HG02885 (cell line): ENCODE results near the gene SYP.

ENCODE experiments used
- ATAC-seq: cut with Tn5 transposase; IDR thresholded peaks from one replicate; pipeline ENCODE4 v1.9.1; 2021; ENCODE audit warnings: mild to moderate bottlenecking; ENCODE audit not compliant: unreplicated experiment, poor library complexity

SYP gene

GRCh38 chrX:49225858-49226257, 25.9 kb upstream of the SYP start:
- ATAC-seq = no peak

- no peak for ATAC-seq
Observed at GRCh38 chrX:49221868-49222267, 21.9 kb upstream of the SYP start.

- no peak for ATAC-seq
Observed at GRCh38 chrX:49220100-49220499, 20.1 kb upstream of the SYP start.

DNA sequence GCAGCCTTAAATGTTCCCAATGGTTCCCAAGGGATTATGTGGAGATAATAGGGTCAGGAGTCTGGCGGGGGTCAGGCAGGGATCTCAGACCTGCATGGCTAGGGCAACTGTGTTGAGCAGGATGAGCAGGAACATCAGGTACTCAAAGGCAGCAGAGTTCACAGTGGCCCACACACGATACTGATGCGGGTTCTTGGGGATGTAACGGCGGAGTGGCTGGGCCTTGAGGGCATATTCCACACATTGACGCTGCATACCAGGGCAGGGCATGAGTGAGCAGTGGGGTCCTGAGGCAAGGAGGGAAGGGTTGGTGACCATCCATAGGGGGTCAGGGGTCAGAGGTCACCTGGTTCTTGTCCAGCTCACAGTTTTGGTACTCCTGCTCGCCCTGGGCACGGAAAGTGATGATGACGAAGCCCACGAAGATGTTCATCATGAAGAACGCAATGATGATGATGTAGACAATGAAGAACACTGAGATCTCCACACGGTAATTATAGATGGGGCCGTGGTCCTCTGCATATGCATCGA, 15.1 kb upstream of the SYP start:
- ATAC-seq = no peak

DNA sequence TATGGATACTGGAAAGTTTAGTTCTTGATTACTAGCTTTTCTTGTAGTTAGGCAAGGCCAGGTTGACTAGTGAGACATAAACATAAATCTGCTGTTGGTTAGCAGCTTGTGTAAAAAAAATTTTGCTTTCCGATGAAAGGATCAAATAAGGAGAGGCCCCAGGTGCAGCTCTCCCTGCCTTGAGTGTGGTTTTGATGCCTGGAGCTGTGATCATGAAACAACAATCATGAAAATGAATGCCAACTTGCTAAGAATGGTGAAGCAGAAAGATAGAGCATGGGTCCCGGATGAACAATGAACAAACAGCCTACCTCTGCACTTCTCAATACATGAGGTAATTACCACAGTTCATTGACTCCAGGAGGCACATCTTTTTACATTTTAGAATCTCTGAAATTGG, 14.4 kb upstream of the SYP start:
- ATAC-seq = no peak

DNA sequence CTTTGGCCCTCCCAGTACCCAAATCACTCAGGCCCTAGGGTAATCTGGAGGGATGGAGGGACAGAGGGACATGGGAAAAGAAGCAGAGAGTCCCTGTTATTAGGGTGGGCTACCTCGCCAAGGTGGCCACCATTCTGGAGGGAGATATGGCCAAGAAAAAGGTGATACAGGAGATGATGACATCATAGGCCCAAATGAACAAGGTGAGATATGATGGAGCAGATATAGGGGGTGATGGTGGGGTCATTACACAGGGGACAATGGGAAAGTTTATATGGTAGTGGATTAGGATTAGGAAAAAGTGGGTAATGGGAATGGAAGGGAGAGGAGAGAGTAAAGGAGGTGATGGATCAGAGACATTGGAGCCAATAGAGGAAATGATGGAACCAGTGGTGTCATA, 12.9 kb upstream of the SYP start:
- ATAC-seq = no peak

GRCh38 chrX:49212209-49212608, 12.2 kb upstream of the SYP start:
- no peak for ATAC-seq

DNA sequence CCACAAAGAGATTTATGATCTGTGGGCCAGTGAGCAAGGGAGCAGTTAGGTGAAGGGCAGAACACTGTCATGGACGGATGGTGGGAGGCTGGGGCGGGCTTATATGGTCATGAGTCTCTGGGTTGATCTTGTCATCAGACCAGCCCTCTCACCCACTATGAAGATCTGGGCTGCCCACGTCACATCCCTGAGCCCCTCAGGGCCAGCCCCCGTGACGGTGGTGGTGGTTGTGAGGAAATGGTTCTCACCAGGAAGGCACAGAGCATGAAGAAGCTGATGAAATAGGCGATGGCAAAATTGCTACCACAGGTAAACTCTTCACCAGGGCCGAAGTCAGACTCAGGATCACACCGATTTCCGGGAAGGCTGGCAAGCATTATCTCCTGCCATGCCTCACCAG, 11.1 kb upstream of the SYP start:
- no peak for ATAC-seq

GRCh38 chrX:49210406-49210805, 10.4 kb upstream of the SYP start:
- ATAC-seq = no peak

- ATAC-seq = no peak
Observed at GRCh38 chrX:49209434-49210251, 9.7 kb upstream of the SYP start.

DNA sequence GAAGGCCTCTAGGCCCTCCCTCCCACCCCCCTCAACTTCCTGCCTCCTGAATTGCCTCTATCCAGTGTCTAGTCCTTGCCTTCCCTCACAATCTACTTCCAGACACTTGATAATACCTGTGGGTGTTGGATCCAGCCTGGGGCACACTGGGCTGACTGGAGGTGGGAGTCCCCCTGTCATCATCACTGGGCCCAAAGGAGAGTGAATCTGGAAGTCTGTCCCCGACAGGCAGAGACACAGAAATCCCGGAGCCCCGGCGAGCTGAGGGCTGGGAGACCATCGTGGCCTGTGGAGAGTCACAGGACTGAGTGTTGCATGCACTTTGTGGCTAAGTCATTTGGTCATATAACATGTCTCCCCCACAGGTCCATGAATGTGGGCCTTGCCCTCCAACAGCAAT, 8.4 kb upstream of the SYP start:
- ATAC-seq = no peak

- ATAC-seq = no peak
Observed at GRCh38 chrX:49206543-49206942, 6.5 kb upstream of the SYP start.

- no peak for ATAC-seq
Observed at GRCh38 chrX:49205443-49205842, 5.5 kb upstream of the SYP start.

DNA sequence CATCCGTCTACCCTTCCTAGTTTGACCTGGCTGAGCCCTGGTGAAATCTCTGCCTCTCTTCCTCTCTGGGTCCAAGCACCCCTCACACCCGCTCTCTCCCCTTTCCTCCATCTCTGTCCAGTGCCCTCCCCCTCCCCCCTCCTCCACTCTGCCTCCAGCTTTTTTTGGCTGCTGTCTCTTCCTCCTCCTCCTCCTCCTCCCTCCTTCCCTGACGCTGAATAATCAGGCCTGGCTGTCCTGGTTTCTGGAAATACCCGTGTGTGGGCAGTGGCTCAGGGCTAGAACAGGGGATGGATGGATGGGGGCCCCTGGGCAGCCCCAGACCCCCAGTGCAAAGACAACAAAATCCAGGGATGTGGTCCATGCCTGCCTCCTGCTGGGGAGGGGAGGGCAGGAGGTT, 4.7 kb upstream of the SYP start:
- no peak for ATAC-seq

DNA sequence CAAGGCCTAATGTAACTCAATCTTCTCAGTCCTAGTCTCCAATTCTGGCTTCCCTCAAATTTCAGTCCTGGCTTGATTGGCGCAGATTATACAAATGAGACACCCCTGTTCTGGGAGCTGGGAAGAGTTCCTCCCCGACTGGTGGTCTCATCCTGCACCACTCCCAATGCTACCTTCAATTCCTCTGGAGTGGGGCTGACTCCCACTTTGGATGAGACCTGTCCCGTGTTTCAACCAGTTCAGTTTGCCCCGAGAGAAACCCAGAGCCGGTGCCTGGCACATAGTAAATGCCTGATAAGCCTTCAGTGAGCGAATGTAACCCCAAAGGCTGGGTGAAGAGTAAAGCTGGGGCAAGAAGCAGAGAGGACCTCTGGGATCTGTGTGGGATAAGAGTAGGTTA, 4.0 kb upstream of the SYP start:
- ATAC-seq = no peak

- ATAC-seq = no peak
Observed at GRCh38 chrX:49203536-49203935, 3.5 kb upstream of the SYP start.

- no peak for ATAC-seq
Observed at GRCh38 chrX:49202022-49202421, 2.0 kb upstream of the SYP start.

DNA sequence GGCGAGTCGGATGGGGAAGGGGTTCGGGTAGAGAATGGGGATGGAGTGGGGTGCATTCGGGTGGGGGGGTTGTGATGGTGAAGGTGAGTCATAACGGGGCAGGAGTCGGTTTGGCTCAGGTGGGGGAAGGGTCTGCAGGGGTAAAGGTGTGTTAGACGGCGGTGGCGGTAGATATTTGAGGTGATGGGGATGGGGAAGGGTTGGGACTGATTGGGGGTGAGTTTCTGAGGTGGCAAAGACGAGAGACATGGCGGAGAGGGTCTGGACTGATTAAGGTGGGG, 738 bp downstream of the SYP start:
- no peak for ATAC-seq

- no peak for ATAC-seq
Observed at GRCh38 chrX:49198540-49199314, 1.3 kb downstream of the SYP start.

GRCh38 chrX:49197543-49198087, 2.4 kb downstream of the SYP start:
- ATAC-seq = no peak

DNA sequence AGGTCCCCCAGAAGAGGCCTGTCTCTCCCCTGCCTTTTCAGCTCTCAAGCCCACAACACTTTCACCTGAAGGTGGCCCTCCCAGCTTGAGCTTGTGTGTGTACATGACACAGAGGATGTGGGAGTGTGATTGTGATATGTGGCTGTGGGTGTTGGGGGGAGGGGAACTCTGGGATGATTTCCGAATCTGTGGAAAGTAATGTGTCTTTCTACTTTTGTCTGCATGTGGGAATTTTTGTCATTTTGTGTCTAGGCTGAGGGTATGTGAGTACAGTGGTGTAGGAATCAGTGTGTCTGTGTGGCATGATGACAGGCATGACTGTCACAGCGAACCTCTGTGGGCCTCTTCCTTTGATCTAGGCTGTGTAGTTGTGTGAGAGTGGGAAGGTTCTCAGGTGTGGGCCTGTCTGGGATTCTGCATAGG, 6.4 kb downstream of the SYP start:
- ATAC-seq = no peak
